Keratinocyte (primary cell): ENCODE results near the gene TACC2.

Source experiments
- EZH2 ChIP-seq: IDR thresholded peaks from one replicate; pipeline ENCODE4 v1.6.1; 2012; ENCODE audit warnings: inconsistent platforms, mild to moderate bottlenecking, low read length, moderate library complexity
- TF ChIP-seq, protein P1 (sequence below), 3 experiments: IDR thresholded peaks in 1 of 3; conservative IDR thresholded peaks in 1 of 3; optimal IDR thresholded peaks in 1 of 3; 2 replicates in 2 of 3; 3 replicates in 1 of 3; pipeline versions ENCODE3 to v1.5.1; 2011; ENCODE audit warnings: low read length in 3 of 3, mild to moderate bottlenecking in 3 of 3, moderate library complexity in 2 of 3, control low read depth in 1 of 3, inconsistent platforms in 1 of 3; ENCODE audit not compliant: insufficient read depth in 2 of 3; ENCODE audit errors: extremely low read depth in 1 of 3

GRCh38 chr10:122224159-122224558 is 235.2 kb downstream of the TACC2 start:
- TF ChIP-seq, protein P1, sequence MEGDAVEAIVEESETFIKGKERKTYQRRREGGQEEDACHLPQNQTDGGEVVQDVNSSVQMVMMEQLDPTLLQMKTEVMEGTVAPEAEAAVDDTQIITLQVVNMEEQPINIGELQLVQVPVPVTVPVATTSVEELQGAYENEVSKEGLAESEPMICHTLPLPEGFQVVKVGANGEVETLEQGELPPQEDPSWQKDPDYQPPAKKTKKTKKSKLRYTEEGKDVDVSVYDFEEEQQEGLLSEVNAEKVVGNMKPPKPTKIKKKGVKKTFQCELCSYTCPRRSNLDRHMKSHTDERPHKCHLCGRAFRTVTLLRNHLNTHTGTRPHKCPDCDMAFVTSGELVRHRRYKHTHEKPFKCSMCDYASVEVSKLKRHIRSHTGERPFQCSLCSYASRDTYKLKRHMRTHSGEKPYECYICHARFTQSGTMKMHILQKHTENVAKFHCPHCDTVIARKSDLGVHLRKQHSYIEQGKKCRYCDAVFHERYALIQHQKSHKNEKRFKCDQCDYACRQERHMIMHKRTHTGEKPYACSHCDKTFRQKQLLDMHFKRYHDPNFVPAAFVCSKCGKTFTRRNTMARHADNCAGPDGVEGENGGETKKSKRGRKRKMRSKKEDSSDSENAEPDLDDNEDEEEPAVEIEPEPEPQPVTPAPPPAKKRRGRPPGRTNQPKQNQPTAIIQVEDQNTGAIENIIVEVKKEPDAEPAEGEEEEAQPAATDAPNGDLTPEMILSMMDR (optimal IDR thresholded peaks at IDR 0.05 in 1 of 3, IDR thresholded peaks at IDR 0.05 in 1 of 3, conservative IDR thresholded peaks at IDR 0.05 in 1 of 3; ENCODE audit: extremely low read depth in 1 of 3, insufficient read depth in 2 of 3, low read length in 3 of 3), result no peak
- no peak for TF ChIP-seq EZH2
